Activated CD8-positive, alpha-beta memory T cell treated with anti-CD3 and anti-CD28 coated beads for 36 hours (primary cell): ENCODE results near the gene ANKEF1. TPM values are rescaled to one million over a fixed set of nuclear protein-coding genes. Genes with fewer than 3 reads are reported as not detected.
"Not testable (repeated sequence)": the region's sequence is repeated elsewhere in the genome, so short reads cannot be mapped to it uniquely, and the experiment has no call there.

Source experiments
- CTCF ChIA-PET: fragments of 350-600 bp; sonication (Branson Sonifier 250); formaldehyde crosslinking; loops from one replicate; lab custom pipeline; 2021; ENCODE audit warnings: antibody characterized with exemption; lab: Charles Lee
- POLR2A ChIA-PET: fragments of 350-600 bp; sonication (Branson Sonifier 250); formaldehyde crosslinking; loops from one replicate; lab custom pipeline; 2021; ENCODE audit warnings: antibody characterized with exemption; lab: Charles Lee
- total RNA-seq, 2 experiments: library from RNA; stranded (reverse); gene quantifications; one replicate each; pipeline ENCODE4 v1.2.3, GENCODE V29; 2021

The ANKEF1 gene
- total RNA-seq, 2 experiments from 2014 or later, result 1.9 to 2.8 TPM

DNA sequence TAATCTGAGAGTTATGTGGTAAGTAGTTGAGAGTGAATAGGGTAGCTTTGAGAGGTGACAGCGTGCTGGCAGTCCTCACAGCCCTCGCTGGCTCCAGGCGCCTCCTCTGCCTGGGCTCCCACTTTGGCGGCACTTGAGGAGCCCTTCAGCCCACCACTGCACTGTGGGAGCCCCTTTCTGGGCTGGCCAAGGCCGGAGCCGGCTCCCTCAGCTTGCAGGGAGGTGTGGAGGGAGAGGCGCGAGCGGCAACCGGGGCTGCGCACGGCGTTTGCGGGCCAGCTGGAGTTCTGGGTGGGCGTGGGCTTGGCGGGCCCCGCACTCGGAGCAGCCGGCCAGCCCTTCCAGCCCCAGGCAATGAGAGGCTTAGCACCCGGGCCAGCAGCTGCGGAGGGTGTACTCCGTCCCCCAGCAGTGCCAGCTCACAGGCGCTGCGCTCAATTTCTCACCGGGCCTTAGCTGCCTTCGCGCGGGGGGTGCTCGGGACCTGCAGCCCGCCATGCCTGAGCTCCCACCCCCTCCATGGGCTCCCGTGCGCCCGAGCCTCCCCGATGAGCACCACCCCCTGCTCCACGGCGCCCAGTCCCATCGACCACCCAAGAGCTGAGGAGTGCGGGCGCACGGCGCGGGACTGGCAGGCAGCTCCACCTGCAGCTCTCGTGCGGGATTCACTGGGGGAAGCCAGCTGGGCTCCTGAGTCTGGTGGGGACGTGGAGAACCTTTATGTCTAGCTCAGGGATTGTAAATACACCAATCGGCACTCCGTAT lies 3.2 kb upstream of the ANKEF1 start:
- POLR2A ChIA-PET, CTCF ChIA-PET: not testable (repeated sequence)

DNA sequence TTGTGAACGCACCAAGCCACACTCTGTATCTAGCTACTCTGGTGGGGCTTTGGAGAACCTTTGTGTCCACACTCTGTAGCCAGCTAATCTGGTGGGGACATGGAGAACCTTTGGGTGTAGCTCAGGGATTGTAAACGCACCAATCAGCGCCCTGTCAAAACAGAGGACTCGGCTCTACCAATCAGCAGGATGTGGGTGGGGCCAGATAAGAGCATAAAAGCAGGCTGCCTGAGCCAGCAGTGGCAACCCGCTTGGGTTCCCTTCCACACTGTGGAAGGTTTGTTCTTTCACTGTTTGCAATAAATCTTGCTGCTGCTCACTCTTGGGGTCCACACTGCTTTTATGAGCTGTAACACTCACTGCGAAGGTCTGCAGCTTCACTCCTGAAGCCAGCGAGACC lies 2.5 kb upstream of the ANKEF1 start:
- CTCF ChIA-PET, POLR2A ChIA-PET: not testable (repeated sequence)

DNA sequence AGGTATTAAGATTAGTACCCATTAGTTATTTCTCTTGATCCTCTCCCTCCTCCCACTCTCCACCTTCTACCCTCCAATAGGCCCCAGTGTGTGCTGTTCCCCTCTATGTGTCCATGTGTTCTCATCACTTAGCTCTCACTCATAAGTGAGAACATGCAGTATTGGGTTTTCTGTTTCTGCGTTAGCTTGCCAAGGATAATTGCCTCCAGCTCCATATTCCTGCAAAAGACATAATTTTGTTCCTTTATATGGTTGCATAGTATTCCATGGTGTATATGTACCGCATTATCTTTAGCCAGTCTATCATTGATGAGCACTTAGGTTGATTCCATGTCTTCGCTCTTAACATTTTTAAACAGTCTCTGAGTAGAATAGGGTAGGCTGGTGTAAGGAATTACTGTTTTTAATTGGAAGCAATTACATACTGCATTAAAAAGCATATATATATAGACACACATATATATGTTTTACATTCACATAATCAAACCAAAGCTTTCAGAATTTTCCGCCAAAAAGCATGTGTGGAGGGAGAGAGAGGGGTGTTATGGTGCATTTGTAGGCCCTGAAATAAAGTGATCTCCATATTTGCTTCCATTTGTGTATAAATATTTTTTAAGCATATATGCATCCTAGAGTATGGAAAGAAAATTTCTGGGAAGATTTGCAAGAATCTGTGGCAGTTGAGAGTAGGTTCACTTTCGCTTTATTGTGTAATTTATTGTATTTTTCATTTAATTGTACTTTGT lies 709 bp upstream of the ANKEF1 start:
- POLR2A ChIA-PET, result no interaction called here
- CTCF ChIA-PET, result no interaction called here

DNA sequence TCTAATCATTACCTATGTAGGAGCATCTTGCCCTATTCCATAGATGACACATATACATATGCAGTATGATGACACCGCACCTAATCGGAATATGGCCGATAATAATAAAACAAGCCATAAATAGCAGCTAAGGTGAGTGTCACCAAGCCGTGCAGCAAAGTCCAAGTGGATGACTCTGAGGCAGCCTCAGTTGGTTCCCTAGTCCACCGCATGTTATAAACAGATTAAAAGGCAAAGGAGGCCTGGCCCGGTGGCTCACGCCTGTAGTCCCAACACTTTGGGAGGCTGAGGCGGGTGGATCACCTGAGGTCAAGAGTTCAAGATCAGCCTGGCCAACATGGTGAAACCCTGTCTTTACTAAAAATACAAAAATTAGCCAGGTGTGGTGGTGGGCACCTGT lies 1.5 kb downstream of the ANKEF1 start:
- POLR2A ChIA-PET, CTCF ChIA-PET: not testable (repeated sequence)

DNA sequence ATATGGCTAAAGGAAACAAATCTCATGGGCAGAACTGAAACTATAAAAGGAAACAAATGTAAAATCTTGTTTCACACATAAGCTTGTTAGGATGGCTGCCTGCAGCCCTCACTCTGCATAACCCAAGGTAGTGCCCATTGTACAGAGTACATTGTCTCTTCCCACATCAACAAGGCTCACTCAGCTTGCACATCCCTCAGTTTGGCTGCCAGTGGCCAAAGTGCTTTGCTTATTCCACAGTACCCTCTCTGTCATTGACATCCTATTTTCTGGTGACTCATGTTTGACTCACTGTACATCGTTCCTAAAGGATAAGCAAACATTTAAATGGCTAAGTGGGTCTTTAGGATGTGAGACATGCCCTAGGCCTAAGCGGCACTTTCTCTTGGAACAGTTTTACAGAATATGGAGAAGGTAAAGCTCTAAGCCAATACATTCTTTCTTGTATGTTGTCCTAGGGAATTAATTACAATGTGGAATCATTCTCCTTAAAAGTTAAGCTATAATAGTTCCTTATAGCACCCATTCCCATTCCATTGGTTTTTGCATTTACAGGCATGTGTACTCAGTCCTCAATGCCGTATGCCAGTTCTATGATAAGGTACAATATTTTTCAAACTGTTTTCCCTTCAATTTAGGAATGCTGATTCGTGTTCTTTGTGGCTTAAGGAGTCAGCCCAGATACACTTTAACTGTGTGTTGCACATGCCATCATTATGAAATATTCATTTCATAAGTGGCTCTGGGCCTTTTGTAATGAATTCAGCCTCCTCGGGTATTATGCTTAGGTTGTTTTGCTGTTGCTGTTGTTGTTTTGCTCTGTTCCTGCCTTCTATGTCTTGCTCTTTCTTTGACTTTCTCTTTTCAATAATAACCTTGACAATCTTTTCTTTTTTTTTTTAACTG lies 5.5 kb downstream of the ANKEF1 start:
- ChIA-PET POLR2A (no interaction called here), CTCF (no interaction called here)

DNA sequence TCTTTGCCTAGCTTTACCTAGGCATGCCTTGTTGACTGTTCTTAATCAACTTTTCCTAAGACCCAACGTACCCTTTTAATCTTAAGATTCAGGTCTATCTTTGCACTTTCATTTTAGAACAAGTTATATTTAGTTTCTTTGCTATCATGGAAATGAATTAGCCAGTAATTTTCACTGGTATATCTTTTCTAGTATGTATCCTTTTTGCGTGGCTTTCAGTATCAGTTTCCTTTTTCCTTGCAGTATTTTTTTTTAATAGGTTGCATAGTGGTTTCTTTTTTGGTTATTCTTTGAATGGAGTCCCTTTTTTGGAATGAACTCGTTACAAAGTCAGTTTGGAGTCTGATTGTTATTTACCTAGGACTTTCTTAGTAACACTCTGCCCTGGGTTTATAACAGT lies 7.3 kb downstream of the ANKEF1 start:
- CTCF ChIA-PET, result no interaction called here
- POLR2A ChIA-PET, result no interaction called here

DNA sequence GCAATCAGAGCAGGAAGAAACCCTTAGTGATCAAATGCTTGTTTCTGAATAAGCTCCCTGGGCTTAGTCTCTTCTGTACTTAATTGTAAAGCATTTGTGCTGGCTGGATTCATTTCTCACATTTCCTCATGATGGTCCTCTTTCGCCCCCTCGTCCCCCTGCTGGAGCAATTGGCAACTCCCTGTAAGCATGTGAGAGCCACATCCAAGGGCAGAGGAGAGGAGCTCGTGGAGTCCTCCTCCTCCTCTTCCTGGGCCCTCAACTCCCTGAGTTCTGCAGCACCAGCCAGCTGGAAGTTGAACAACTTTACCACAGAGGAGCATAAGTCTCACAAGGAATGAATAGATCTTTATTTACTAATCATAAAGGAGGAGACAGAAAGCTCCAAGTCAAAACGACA lies 12.6 kb downstream of the ANKEF1 start:
- ChIA-PET POLR2A (no interaction called here), CTCF (no interaction called here)

DNA sequence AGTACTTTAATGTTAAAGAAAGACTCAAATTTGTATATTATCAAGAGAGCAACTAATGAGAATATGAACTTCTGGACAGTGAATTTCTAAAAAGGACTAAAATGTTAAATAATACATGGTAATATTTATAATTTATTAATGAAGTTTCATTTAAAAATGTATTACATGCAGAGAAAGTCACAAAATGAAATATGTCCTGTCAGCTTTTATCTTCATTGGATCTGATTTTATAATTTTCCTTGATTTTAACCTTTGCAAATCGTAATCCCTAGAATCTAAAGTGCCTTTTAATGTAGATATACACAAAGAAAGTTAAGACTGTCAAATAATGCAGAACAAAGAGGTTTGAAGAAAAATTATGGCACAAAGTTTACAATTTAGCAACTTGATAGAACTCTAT lies 16.4 kb downstream of the ANKEF1 start:
- CTCF ChIA-PET, result no interaction called here
- POLR2A ChIA-PET, result no interaction called here

DNA sequence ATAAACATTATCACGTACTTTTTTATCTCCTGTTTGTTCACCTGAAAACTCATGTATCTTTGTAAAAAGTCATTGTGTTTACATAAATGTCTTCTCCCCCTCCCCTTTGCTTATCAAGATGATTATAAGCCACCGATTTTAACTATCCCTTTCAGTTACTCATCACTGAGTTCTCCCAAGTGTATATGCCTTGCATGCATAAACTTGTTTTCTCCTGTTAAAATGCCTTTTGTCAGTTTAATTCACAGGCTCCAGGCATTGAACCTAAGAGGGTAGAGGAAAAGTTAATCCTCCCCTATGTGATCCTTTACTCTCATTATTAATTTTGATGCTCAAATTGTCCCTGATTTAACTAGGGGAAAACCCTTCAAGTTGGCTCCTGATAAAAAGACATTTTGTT lies 24.2 kb downstream of the ANKEF1 start:
- ChIA-PET POLR2A (no interaction called here), CTCF (no interaction called here)

DNA sequence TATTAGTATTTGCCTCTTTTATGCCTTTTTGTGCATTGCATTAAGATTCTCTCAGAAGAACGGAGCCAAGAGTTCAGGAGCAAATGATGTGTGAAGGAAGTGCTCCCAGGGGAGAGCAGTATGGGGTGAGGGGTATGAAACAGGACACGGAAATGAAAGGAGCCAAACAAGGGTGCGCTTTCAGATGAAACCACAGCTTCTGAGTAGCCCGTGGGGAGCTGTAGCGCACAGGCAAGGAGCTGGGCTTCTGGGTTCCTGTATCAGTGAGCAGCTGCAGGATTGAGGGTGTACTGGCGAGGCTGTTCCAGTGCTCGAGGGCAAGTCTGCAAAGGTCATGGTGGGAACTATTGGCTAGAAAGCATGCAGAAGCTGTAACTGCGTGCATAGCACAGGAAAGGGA lies 25.4 kb downstream of the ANKEF1 start:
- POLR2A ChIA-PET, result no interaction called here
- CTCF ChIA-PET, result no interaction called here

DNA sequence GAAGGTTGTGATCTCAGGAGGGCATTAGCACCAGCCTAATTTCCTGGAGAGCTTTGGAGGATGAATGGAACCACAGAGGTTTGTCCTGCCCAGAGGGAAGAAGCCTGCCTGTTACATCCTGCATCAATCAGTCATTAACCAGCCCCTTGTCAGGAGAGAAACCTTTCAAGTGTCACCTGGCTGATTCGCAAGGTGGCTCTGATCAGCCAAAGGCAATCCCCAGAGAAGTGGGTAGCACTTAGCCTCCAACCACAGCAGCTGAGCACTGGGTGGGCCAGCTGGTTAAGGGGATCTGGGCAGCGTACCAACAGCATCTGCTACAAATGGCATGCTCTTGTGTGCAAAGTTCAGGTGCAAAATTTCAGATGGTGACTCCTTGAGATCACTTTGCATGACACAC lies 26.9 kb downstream of the ANKEF1 start:
- POLR2A ChIA-PET, result no interaction called here
- CTCF ChIA-PET, result no interaction called here

DNA sequence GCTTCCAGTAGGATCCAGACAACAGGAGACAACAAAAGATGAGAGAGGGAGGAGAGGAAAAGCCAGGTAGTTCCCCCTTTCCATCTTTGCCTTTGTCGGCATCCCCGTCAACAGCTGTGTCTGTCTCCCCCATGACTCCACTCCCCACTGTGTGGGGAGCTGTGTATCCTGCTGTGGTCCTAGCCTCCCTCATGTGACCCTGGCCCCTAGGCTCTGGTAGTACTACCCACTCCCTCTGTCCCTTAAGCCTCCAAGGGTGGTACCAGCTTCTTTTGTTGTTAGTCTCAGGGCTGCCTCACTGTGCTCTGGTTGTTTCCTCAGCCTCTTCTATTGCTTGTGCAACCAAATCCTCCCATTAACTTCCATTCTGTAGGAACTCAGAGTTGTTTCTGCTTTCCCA lies 28.7 kb downstream of the ANKEF1 start:
- CTCF ChIA-PET, result no interaction called here
- POLR2A ChIA-PET, result no interaction called here

DNA sequence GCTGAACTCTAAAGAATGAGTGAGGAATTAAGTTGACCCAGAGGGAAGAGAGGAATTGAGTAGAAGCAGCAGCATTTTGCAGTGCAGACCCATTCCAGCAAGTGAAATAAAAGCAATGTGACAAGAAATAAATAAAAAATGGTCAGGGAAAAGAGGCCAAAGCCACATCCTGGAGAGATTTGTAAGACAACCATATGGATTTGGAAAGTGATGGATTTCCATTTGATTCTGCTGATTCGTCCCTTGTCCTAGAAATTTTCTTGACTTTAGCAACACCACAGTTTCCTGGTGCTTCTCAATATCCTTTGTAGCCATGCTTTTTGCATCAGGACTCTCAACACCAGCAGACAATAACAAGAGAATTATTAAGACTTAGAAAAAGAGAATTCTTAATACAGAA lies 29.8 kb downstream of the ANKEF1 start:
- CTCF ChIA-PET, result no interaction called here
- POLR2A ChIA-PET, result no interaction called here

DNA sequence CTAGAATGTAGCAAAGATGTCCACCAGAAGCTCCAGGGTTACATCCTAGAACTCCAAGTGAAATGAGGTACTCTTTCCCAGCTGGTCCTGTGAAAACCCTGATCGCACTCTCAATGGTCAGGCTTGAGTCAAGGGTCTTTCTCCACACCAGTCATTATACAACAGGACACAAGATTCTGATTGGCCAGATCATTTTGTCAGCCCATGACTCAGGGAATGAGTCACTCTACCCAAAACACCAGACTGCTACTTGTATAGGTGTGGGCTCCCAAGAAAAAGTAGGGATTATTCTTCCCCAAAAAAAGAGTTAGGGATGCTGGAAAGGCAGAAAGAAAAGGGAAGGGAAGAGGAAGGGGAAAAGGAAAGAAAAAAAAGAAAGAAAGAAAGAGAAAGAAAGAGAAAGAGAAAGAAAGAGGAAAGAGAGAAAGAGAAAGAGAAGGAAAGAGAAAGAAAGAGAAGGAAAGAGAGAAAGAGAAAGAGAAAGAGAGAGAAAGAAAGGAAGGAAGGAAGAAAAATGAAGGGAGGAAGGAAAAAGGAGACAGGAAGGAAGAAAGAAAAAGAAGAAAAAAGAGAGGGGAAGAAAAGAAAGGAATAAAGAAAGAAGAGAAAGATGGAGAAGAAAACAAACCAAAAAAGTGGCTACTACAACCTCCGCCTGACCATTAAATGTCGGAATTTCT lies 30.5 kb downstream of the ANKEF1 start:
- ChIA-PET CTCF (no interaction called here), POLR2A (no interaction called here)

DNA sequence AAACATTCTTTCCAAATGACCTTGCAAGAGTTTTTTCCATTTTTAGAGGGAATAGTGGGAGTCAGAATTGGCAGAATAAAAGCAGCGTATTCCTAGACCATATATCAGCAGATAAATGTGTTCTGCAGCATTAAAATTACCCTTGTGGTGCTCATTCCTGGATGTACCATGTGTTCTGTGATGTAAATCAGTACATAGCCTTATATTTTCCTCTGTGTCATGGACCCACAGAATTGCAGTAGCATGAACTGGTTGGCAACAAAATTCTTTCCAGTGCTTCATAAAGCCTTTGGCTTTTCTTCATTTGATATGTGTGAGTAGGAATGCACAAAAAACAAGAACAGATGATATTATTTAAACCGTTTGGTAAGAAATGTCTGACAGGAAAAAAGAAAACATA lies 32.5 kb downstream of the ANKEF1 start:
- ChIA-PET POLR2A (no interaction called here), CTCF (no interaction called here)

DNA sequence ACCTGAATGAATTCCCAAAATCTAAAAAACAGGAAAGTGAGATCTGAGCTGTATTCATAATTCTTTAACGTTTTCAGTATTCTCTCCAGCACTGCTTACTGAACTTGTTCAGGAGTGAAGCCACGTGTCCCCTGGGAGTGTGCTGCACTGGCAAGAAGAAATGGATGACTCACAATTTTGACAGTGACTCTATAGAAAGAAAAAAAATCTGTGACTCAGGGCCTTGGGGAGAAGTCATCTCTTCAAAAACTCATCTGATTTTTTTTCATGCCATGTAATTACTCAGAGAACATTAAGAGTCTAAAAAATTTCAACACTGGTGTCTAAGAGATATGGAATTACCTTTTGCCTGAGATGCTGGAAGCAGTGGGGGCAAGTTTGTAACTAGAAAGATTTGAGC lies 39.7 kb downstream of the ANKEF1 start:
- ChIA-PET CTCF (interaction anchor here (1.3 kb wide), 1 partner anchor 19 kb away, joined by 3 read pairs; no protein-coding TSS in a partner anchor), POLR2A (no interaction called here)

DNA sequence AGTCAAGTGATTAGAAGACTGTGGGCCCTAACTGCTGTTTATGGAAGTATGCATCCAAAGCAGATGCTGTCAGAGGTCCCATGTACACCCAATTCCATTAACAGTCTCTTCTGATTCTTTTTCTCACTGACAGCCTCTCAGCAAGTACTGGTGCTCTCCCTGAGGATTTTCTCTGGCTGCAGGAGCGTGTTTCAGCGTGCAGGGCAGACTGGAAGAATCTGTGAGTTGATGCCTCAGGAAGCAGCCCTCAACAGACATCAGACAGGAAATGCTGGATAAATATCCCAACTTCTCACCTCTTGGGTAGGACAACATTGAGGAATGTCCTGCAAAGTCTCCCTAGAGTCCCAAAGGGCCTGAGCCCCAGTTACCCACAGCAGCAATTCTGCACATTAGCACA lies 40.8 kb downstream of the ANKEF1 start:
- POLR2A ChIA-PET, result no interaction called here

DNA sequence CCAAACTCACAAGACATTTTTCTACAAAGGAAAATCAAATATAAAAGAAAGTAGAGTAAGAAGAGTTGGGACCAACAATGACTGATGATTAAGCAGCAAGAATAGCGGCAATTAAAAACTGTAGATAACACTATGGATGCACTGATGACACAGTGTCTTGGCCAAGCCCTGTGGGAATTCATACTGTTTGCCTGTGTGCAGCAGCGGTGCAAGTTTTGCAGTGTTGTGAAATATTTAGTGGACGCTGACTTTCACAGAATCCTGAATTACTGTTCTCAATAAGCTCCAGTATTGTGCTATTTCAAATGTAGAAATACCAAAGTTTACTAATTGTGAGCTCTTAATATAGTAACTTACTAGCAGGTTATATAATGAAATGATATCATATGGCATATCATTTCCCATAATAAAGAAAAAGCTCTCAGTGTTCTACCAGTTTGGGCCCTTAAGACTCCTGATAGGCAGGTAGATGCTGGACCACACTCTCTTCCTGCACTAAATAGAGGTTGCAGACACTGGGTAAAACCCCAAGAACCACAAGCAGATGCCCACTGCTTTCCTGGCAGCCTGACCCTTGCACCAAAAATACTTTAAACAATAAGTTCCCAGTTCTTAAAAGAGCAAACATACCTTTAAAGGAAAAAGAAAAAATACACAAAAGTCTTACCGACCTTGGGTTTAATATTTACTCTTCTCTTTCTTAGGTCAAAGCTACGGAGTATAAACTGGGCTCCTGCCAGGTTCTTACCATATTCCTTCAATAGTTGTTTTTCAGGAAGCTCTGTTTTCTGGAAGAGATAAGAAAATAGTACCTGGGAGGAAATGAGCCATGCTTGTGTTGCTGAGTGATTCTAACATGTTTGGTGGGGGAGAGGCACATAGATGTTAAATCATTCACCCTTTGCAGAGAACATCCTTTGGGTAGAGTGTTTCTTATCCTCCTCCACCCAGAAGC lies 41.6 kb downstream of the ANKEF1 start:
- POLR2A ChIA-PET, result no interaction called here
- CTCF ChIA-PET, result no interaction called here

More for the DNA sequence above, 40.8 kb downstream of the ANKEF1 start:
- CTCF ChIA-PET, result no interaction called here

DNA sequence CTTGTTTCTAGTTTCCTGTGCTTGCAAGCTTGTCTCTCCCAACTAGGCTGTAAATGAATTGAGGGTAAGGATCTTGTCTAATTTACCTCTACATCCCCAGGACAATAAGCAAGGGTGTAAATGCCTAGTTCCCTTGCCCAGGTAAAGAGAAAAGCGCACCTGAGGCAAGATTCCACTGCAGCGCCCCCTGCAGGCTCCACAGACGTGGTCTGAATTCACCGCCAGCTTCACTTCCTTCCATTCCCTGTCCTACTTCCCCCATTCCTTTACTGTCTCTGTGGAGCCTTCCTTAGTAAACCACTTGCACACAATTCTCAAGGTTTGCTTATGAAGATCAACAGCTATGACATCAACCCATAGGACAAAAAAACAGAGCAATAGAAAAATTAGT lies 42.3 kb downstream of the ANKEF1 start:
- ChIA-PET CTCF (no interaction called here), POLR2A (no interaction called here)
